ENCODE measurements around the gene SGMS1. TPM values are rescaled to one million over a fixed set of nuclear protein-coding genes. Genes with fewer than 3 reads are reported as not detected.

SGMS1 gene
- polyA plus RNA-seq, 1 of the 3 experiments (the other 2 are of a cell fraction): 6.3 TPM

DNA sequence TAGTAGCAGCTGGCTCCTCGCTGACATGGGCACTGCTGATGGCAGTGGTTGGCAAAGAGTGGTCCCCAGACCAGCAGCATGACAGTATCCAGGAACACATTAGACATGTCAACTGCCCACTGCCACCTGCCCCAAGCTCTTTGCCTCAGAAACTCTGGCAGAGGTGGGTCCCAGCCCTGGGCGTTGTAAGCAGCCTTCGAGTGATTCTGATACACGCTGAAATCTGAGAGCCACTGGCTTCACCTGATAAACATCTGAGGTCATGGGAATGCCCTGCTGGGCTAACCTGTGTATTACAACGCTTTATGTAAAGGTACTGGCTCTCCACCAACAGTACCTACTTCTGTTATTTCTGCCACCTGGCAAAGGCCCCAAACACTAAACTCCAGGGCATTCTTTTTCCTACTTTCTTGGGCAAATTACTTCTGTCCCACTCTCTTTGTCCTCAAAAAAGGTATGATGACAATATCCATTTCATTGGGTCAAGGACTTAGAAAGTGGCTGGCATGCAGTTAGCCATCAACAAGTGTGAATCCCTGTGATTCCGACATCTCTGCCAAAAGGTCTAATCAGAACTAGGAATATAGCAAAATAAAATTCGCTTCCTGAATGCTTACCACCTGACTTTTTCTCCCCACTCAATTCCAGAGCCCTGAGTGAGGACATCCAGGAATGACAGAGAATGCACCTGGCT, 9.2 kb downstream of the SGMS1 start:
- Histone ChIP-seq H3K36me3 (replicated peaks in 1 of 2; ENCODE audit: control insufficient read depth in 1 of 2, insufficient read depth in 2 of 2, low read length in 1 of 2) (no peaks in the 10 kb centered on the region), H3K4me3 (ENCODE audit: low read depth in 2 of 2, low read length in 1 of 2) (no peak overlapping the region), H3K4me1 (ENCODE audit: control insufficient read depth in 1 of 2, insufficient read depth in 2 of 2, low read depth in 1 of 2, low read length in 1 of 2) (peaks cover 0 to 21% of the 10 kb centered on the region in 2 experiments; a peak in 2 of 4 replicates), H2AFZ (ENCODE audit: low read depth) (no peak overlapping the region), H3F3A (replicated peaks; ENCODE audit: insufficient read depth) (no peaks in the 10 kb centered on the region), H3K9me2 (no peaks in the 10 kb centered on the region), H3K27ac (ENCODE audit: low read depth in 2 of 2, low read length in 1 of 2) (no peak overlapping the region; a peak in 1 of 4 replicates), H3K27me3 (ENCODE audit: insufficient read depth) (no peaks in the 10 kb centered on the region), H3K4me2 (no peak overlapping the region), H3K9me3 (no peaks in the 10 kb centered on the region), H4K20me1 (ENCODE audit: insufficient read depth) (0 out of 2 replicates have a peak, but pooled peaks cover 4% of the 10 kb centered on the region), H3K79me2 (ENCODE audit: insufficient read depth) (peaks cover 37% of the 10 kb centered on the region), H3K9ac (no peak overlapping the region)
- 96% methylated on average over 3 of the region's 7 CpGs for WGBS (ENCODE audit: low lambda C conversion rate)
- DNase-seq: no peak
- no peak for TF ChIP-seq SIN3A (IDR thresholded peaks at IDR 0.05; ENCODE audit: borderline replicate concordance, low read depth, low read length)
- TF ChIP-seq, protein P1, sequence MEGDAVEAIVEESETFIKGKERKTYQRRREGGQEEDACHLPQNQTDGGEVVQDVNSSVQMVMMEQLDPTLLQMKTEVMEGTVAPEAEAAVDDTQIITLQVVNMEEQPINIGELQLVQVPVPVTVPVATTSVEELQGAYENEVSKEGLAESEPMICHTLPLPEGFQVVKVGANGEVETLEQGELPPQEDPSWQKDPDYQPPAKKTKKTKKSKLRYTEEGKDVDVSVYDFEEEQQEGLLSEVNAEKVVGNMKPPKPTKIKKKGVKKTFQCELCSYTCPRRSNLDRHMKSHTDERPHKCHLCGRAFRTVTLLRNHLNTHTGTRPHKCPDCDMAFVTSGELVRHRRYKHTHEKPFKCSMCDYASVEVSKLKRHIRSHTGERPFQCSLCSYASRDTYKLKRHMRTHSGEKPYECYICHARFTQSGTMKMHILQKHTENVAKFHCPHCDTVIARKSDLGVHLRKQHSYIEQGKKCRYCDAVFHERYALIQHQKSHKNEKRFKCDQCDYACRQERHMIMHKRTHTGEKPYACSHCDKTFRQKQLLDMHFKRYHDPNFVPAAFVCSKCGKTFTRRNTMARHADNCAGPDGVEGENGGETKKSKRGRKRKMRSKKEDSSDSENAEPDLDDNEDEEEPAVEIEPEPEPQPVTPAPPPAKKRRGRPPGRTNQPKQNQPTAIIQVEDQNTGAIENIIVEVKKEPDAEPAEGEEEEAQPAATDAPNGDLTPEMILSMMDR (IDR thresholded peaks at IDR 0.05): peak; percentile 31
- ChIA-PET POLR2A (no interaction called here), CTCF (interaction anchor here (0.9 to 1.5 kb wide), 6 partner anchors 10 to 356 kb away, joined by 3 to 6 read pairs (median 4); no protein-coding TSS in a partner anchor)

DNA sequence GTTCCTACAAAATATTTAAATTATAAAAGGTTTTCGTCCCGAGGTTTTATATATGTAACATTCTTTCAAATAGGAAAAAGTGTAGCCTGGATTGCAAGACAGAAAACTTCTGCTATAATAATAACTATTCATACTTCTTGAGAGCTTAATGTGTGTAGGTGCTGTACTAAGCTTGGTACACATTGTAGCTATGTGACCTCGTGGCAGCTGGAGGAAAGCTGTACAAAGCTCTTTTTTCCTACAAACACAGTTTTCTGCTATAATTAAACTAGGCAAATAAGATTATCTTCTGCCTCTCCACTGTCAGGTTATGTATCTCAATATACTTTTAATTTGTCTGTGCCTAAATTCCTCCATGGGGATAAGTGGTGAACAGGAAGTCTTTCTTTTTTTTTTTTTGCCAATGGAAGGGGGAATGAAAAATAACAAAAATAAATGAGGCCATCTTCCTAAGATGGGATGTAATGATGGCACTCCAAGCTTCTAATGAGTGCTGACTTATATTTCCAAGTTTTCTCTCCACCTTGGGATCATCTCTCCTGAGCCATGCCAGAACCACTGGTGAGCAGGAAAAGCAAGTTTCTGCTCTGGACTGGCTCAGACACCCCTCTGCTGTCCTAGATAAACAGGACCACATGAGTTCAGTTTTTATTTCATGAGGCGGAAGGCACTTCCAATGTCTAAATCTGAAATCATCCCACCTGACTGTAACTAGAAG, 9.9 kb downstream of the SGMS1 start:
- TF ChIP-seq, protein P2, sequence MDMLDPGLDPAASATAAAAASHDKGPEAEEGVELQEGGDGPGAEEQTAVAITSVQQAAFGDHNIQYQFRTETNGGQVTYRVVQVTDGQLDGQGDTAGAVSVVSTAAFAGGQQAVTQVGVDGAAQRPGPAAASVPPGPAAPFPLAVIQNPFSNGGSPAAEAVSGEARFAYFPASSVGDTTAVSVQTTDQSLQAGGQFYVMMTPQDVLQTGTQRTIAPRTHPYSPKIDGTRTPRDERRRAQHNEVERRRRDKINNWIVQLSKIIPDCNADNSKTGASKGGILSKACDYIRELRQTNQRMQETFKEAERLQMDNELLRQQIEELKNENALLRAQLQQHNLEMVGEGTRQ (IDR thresholded peaks at IDR 0.05; ENCODE audit: borderline replicate concordance, low read depth, low read length): no peak
- peak; percentile 17 for TF ChIP-seq RAD21 (IDR thresholded peaks at IDR 0.05; ENCODE audit: low read length)
- Histone ChIP-seq H3K9me2 (no peaks in the 10 kb centered on the region), H3K4me3 (ENCODE audit: low read depth in 2 of 2, low read length in 1 of 2) (no peak overlapping the region), H3K27me3 (ENCODE audit: insufficient read depth) (no peaks in the 10 kb centered on the region), H3K9ac (no peak overlapping the region), H3K27ac (ENCODE audit: low read depth in 2 of 2, low read length in 1 of 2) (no peak overlapping the region; a peak in 1 of 4 replicates), H2AFZ (ENCODE audit: low read depth) (no peak overlapping the region), H4K20me1 (ENCODE audit: insufficient read depth) (0 out of 2 replicates have a peak, but pooled peaks cover 4% of the 10 kb centered on the region), H3K79me2 (ENCODE audit: insufficient read depth) (peaks cover 30% of the 10 kb centered on the region), H3K9me3 (no peaks in the 10 kb centered on the region), H3K4me2 (no peak overlapping the region), H3F3A (replicated peaks; ENCODE audit: insufficient read depth) (no peaks in the 10 kb centered on the region), H3K36me3 (replicated peaks in 1 of 2; ENCODE audit: control insufficient read depth in 1 of 2, insufficient read depth in 2 of 2, low read length in 1 of 2) (no peaks in the 10 kb centered on the region), H3K4me1 (ENCODE audit: control insufficient read depth in 1 of 2, insufficient read depth in 2 of 2, low read depth in 1 of 2, low read length in 1 of 2) (peaks cover 0 to 21% of the 10 kb centered on the region in 2 experiments; a peak in 2 of 4 replicates)
- CTCF ChIA-PET: interaction anchor here (0.6 to 1.5 kb wide), 6 partner anchors 11 to 355 kb away, joined by 3 to 6 read pairs (median 4); no protein-coding TSS in a partner anchor
- 84% methylated on average over 4 of the region's 4 CpGs for WGBS (ENCODE audit: low lambda C conversion rate)
- no peak for DNase-seq
- POLR2A ChIA-PET: no interaction called here
